GM18858 (cell line): Measurements from ENCODE around the gene RASA3.
"Not testable (repeated sequence)": the region's sequence is repeated elsewhere in the genome, so short reads cannot be mapped to it uniquely, and the experiment has no call there.

Experiments
- ATAC-seq: cut with Tn5 transposase; IDR thresholded peaks from one replicate; pipeline ENCODE4 v1.9.1; 2021; ENCODE audit not compliant: unreplicated experiment

The RASA3 gene

DNA sequence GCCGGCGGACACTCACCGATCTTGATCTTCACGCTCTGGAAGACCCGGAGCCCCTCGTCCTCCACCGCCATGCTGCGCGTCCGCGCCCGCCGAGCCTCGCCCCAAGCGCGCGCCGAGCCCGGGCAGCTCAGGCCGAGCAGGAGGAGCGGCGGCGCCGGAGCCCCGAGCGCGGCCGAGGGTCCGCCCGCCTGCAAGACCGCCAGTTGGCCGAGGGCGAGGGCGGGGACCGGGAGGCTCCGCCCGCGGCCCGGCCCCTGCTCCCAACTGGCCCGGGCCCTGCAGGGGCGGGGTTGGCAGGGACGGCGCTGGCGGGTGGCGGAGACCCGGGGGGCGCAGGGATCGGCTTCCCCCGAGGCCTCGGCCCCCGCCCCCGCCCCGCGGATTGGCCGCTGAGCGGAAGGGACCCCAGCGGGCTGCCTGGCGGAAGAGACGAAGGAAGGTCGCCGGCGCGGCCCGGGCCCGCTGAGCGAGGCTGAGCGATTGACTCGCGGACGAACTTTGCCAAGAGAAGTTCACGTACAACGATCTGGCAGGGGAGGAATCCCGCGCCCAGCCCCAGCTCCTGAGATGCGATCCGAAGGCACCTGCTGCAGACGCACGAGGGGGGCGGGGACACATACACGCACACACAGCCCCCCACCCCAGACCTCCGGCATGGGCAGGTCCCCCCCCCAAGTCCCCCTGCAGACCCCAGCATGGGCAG lies at the start of gene RASA3:
Gene RASA3 (minus strand): TSS at position 205 of the 703 bp plus-strand sequence. CDS start 134 bp downstream, at position 71.
- peak; percentile 38 for ATAC-seq

DNA sequence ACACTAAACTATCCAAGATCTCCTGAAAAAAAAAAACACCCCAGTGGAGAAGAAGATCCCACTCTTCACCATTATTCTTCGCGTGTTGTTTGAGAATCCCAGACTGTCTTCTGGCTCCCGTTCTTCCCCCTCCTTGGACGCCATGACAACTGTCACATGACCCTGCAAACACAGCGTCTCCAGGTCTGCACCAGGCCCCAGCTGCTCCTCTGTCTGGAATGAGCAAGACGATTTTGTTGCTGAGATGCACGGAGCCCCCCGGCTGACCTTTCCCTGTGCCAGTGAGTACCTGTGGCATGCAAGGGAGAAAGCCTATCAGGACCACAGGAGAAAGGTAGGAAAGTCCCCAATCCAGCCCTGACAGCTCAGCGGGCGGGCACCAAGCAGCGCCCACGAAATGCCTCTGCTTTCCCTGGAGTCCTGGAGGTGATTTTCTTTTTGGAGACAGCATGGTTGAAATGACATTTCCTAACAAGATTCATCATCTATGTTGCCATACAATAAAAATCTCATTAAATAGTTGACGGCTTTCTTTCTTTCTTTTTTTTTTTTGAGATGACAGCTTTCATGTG lies 46.8 kb upstream of the RASA3 start, which contains the start of gene CFAP97D2:
Gene CFAP97D2 (plus strand): TSS at position 171 of the 572 bp plus-strand sequence. CDS start 74 bp downstream, at position 245.
- ATAC-seq, result no peak

GRCh38 chr13:114177245-114178010 lies 45.0 kb upstream of the RASA3 start:
- no peak for ATAC-seq

GRCh38 chr13:114176359-114176902 lies 44.0 kb upstream of the RASA3 start:
- ATAC-seq, result not testable (repeated sequence)

DNA sequence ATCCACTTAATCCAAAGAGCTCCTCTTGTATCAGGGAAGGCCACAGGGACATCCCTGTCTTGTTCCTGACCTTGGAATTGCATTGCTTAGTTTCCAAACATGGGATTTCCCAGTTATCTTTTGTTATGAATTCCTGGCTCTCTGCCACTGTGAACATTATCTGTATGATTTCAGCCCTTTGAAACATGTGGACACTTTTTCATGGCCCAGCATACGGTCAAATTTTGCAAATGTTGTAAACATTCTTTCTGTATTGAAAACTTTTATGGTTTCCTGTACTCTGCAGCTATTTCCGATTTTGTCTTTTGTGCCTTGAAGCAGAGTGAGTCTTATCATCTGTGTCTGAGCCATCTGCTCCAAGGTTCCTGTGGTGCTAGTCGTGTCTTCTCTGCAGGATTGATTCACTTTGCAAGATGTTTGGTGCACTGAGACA lies 42.1 kb upstream of the RASA3 start:
- no peak for ATAC-seq

DNA sequence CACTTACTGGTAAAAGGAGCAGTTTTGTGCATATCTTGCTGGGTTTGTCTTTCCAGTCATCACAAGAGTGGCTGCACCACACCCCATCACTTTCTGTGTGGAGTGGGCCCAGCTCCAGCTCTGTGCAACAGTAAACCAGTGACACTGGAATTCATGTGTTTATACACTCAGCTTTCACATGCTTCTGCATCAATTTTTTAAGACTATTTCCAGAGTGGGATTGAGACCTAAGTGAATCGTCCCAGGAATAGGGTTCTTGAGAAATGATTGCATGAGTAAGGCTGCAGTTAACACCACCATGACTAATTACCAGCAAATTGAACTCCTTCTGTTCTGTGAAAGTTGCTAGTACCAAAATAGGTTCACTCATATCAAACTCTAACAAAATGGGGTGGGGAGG lies 41.3 kb upstream of the RASA3 start:
- ATAC-seq, result no peak

DNA sequence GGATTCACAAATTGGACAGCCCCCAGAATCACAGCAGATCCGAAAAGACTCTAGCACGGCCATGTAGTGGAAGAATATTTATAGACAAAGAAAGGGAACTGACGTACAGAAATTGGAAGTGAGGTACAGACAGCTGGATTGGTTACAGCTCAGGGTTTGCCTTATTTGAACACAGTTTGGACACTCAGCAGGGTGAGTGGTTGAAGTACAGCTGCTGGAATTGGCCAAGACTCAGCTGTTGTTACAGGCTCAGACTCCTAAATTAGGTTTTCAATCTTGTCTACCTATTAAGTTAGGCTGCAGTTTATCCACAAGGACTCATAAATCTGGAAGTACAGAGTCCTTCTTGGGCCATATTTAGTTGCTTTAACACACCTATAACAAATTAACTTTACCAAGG lies 40.8 kb upstream of the RASA3 start:
- ATAC-seq, result no peak

DNA sequence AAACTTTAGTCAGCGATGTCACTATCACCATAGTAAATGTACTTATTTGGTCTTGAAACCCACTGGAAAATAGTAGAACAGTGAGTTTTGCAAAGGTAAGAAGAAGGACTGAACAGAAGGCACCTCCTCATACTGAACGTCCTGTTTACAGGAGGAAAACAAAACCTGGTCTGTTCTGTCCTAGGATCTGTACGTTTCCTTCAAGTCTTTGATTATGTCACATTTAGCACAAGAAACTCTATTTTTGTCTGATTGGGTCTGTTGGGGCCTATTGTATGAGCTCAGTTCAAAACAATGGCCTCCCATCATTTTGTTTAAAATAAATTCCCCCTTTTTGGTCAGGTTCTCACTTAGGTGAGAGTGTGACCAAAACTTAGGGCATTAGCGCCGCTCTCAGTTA lies 35.5 kb upstream of the RASA3 start:
- no peak for ATAC-seq

DNA sequence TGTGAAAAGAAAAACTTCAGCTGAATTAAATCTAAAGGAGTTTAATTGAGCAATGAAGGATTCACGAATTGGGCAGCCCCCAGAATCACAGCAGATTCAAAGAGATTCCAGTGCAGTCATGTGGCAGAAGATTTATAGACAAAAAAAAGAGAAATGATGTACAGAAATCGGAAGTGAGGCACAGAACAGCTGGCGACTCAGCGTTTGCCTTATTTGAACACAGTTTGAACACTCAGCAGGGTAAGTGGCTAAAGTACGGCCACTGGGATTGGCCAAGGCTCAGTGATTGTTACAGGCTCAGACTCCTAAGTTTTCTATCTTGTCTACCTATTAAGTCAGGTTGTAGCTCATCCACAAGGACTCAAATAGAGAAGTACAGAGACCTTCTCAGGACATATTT lies 35.0 kb upstream of the RASA3 start:
- no peak for ATAC-seq

DNA sequence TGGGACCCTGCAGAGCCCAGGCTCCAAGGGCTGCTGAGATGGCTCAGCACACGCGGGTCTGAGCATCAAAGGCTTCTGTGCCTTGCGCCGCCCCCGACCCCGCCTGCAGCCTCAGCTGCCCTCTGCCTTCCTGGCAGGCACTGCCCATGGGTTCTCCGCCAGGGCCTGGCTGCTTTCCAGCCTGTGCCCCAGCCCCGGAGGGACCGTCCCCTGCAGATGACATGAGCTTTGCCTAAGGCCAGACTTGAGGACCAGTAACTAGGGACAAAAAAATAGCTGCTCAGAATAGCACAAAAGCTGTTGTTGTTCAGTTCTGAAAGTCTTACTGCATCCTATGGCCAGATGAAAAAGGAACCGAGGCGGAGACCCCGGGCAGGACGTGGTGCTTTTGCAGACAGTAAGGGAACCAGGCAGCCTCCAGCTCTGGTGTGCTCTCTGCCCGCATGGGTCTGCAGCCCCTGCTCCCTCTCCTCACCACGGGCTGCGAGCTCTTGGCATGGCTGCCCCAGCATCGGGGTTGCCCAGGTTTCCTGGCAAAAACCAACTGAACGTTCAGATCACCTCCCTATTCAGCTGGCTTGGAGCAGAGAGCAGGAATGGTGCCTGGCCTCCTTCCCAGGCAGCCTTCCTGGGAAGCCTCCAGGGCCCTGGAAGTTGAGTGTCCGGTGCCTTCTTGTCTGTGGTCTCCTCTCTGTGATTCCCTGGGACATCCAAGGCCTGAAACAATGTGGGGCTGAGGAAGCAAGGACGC lies 34.1 kb upstream of the RASA3 start:
- ATAC-seq, result no peak

DNA sequence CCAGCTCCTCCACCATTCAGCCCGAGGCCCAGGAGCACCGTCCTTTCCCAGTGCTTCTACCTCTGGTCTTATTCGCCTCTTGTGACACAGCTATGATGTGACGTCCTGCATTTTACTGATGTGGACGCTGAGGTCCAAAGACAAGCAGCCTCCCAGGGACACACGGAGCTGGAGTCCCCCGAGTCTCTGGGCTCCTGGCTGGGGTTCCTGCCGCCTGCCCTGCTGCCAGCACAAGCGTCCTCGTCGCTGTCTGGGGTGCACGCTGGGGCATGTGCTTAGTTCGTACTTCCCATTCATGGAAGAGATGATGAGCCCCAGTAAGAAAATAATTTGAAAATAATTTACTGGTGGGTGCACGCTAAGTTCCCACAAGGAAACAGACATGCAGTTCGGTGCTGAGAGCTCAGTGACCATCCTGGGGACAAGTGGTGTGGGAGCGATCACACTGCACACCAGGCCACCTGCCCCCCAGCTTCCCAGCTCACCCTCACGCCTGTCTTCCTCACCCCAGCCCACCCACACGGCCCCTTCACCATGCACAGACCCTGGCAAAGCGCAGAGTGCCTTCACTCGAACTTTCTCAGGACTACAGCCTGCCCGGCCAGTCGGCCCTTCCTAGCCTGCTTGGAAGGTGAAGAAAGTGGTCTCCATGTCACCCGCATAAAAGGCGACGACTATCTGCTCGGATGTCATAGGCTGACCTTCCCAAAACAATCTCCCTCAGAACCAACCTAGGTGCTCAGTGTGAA lies 32.4 kb upstream of the RASA3 start:
- no peak for ATAC-seq

DNA sequence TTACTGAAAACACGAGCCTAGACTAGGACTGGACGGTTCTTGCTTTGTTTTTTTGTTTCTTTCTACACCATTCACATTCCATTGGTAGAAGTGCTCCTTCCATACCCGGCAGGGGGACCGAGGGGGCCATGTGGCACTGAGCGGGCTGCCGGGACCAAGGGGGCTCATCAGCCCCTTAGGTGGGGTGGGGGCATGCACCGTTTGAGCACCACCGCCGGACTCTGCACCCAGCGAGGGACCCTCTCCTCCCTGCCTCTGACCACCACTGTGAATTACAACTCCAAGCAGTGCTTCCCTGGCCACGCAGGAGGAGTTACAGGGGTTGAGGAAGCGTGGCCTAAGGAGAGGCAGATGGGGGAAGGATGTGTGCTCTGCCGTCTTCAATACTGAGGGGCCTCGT lies 31.6 kb upstream of the RASA3 start:
- no peak for ATAC-seq

- ATAC-seq, result no peak
Measured at GRCh38 chr13:114162533-114162922, 30.1 kb upstream of the RASA3 start.

GRCh38 chr13:114161644-114162532 lies 29.5 kb upstream of the RASA3 start:
- no peak for ATAC-seq

DNA sequence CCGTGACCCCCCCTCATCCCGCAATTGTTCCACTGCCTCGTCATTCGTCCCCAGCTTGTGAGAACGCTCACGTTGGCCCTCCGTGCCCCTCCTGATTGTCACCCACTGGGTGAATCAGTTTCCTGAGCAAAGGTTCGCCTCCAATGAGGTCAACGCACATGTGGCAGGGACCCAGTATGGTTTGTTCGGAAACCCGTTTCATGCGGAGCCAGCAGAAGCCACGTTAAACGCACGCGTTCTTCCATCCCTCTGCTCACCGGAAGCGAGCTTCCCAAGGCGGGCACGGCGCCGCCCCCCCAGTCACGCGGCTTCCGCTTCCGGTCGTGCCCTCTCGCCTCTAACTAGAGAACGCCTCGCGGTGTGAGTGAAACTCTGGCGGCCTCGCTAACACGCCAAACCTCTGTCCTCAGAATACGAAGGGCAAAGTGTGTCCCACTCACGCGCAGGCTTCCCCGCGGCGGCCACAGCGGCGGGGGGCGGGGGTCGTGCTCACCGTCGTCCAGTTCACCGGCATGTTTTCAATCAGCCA lies 28.7 kb upstream of the RASA3 start:
- no peak for ATAC-seq

DNA sequence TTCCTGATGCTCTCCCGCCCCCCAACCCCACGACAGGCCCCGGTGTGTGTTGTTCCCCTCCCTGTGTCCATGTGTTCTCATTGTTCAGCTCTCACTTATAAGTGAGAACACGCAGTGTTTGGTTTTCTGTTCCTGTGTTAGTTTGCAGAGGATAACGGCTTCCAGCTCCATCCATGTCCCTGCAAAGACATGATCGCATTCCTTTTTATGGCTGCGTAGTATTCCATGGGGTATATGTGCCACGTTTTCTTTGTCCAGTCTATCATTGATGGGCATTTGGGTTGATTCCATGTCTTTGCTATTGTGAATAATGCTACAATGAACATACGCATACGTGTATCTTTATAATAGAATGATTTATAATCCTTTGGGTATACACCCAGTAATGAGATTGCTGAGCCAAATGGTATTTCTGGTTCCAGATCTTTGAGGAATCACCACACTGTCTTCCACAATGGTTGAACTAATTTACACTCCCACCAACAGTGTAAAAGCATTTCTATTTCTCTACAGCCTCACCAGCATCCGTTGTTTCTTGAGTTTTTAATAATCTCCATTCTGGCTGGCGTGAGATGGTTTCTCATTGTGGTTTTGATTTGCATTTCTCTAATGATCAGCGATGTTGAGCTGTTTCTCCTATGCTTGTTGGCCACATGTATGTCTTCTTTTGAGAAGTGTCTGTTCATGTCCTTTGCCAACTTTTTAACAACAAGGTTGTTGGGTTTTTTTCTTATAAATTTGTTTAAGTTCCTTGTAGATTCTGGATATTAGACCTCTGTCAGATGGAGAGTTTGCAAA lies 26.6 kb upstream of the RASA3 start:
- not testable (repeated sequence) for ATAC-seq

DNA sequence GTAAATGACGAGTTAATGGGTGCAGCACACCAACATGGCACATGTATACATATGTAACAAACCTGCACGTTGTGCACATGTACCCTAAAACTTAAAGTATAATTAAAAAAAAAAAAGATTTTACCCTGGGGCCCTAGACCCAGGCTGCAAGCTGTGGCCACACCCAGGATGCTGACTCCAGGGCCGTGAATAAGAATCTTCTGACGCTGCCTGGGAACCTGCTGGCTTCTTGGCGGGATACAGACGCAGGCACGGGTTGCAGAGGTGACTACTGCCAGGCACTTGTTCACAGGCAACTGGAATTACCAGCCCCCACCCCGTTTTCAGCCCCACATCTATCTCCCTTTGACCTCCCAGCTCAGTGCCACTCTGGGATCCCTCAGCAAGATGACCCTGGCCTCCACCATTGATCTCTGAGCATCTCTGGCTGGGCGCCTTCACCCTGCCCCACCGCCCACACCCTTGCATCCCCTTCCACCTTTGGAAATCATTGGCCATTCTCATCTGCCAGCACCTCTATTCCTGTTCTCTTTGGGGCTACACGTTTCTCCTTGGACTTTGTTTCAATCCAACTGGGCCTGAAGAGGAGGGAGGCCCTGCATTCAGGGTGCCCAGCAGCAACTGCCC lies 25.6 kb upstream of the RASA3 start:
- no peak for ATAC-seq
